WTC11 (cell line): Measurements from ENCODE around the gene RAD9A. TPM values are rescaled to one million over a fixed set of nuclear protein-coding genes. Genes with fewer than 3 reads are reported as not detected.

ENCODE experiments used
- ATAC-seq: fragments of 200-7000 bp; cut with Tn5 transposase; 2 replicates; pipeline ENCODE4 v1.10.0; 2021; ENCODE audit warnings: mild to moderate bottlenecking, moderate library complexity
- CTCF ChIA-PET: fragments of 300-600 bp; sonication (Branson Sonifier 250); formaldehyde crosslinking; loops from one replicate; lab custom pipeline; 2021; ENCODE audit warnings: antibody characterized with exemption; lab: Charles Lee
- POLR2A ChIA-PET: fragments of 350-600 bp; sonication (Branson Sonifier 250); formaldehyde crosslinking; loops from one replicate; lab custom pipeline; 2021; ENCODE audit warnings: antibody characterized with exemption; lab: Charles Lee
- DNase-seq: peaks from one replicate; pipeline ENCODE4 v3.0.0; 2021; ENCODE audit warnings: low spot score
- H3K27ac Mint-ChIP-seq: 2 replicates; pipeline ENCODE4 v1.8.0; 2021; ENCODE audit warnings: mixed read lengths
- H3K27me3 Mint-ChIP-seq: 2 replicates; pipeline ENCODE4 v1.8.0; 2021; ENCODE audit warnings: low read depth, mild to moderate bottlenecking, moderate library complexity, mixed read lengths
- H3K36me3 Mint-ChIP-seq: 2 replicates; pipeline ENCODE4 v1.8.0; 2021; ENCODE audit warnings: mixed read lengths
- H3K4me1 Mint-ChIP-seq: 2 replicates; pipeline ENCODE4 v1.8.0; 2022; ENCODE audit warnings: mixed read lengths
- H3K4me3 Mint-ChIP-seq: 2 replicates; pipeline ENCODE4 v1.8.0; 2021; ENCODE audit warnings: mild to moderate bottlenecking, moderate library complexity, mixed read lengths
- H3K9me3 Mint-ChIP-seq: 2 replicates; pipeline ENCODE4 v1.8.0; 2021; ENCODE audit warnings: mixed read lengths
- AR ChIP-seq: fragments of 250-450 bp; sonication (Bioruptor Pico); IDR thresholded peaks from 2 replicates; pipeline ENCODE4 v1.9.0; 2021; ENCODE audit warnings: mild to moderate bottlenecking
- ATF1 ChIP-seq: sonication (generic); formaldehyde crosslinking; IDR thresholded peaks from 2 replicates; pipeline ENCODE4 v1.8.1; 2023; ENCODE audit warnings: mild to moderate bottlenecking, moderate library complexity, missing genetic modification reagents
- CBFB ChIP-seq: sonication (generic); formaldehyde crosslinking; IDR thresholded peaks from 2 replicates; pipeline ENCODE4 v1.8.1; 2022; ENCODE audit warnings: mild to moderate bottlenecking, low read depth, missing genetic modification reagents
- FOXP4 ChIP-seq: sonication (generic); formaldehyde crosslinking; IDR thresholded peaks from 2 replicates; pipeline ENCODE4 v1.8.0; 2022; ENCODE audit warnings: mild to moderate bottlenecking, missing genetic modification reagents
- GABPB1 ChIP-seq: sonication (generic); formaldehyde crosslinking; IDR thresholded peaks from 2 replicates; pipeline ENCODE4 v1.8.1; 2023; ENCODE audit warnings: mild to moderate bottlenecking, missing genetic modification reagents
- MYBL2 ChIP-seq: sonication (generic); formaldehyde crosslinking; IDR thresholded peaks from 2 replicates; pipeline ENCODE4 v1.8.1; 2023; ENCODE audit warnings: mild to moderate bottlenecking, moderate library complexity, missing genetic modification reagents
- RORB ChIP-seq: fragments of 250-450 bp; sonication (Bioruptor Pico); IDR thresholded peaks from 2 replicates; pipeline ENCODE4 v1.9.0; 2021; ENCODE audit warnings: mild to moderate bottlenecking
- ZNF281 ChIP-seq: sonication (generic); formaldehyde crosslinking; IDR thresholded peaks from 2 replicates; pipeline ENCODE4 v1.8.0; 2023; ENCODE audit warnings: mild to moderate bottlenecking, missing genetic modification reagents
- ZNF671 ChIP-seq: fragments of 250-450 bp; sonication (Bioruptor Pico); IDR thresholded peaks from 2 replicates; pipeline ENCODE4 v1.8.0; 2021; ENCODE audit warnings: mild to moderate bottlenecking
- total RNA-seq: library from RNA; stranded (reverse); gene quantifications from 3 replicates; pipeline ENCODE4 v1.2.3, GENCODE V29; 2021
- TF ChIP-seq, protein P1 (sequence below): sonication (generic); formaldehyde crosslinking; IDR thresholded peaks from 2 replicates; pipeline ENCODE4 v1.8.0; 2022; ENCODE audit warnings: mild to moderate bottlenecking, missing genetic modification reagents
- TF ChIP-seq, protein P2 (sequence below): sonication (generic); formaldehyde crosslinking; IDR thresholded peaks from 2 replicates; pipeline ENCODE4 v1.8.1; 2023; ENCODE audit warnings: mild to moderate bottlenecking, moderate library complexity, missing genetic modification reagents

The RAD9A gene
- total RNA-seq, 1 experiment from 2014 or later: 45.5 TPM

GRCh38 chr11:67413266-67413849, 21.6 kb downstream of the RAD9A start:
- no peaks in the 10 kb centered on the region for H3K9me3 Mint-ChIP-seq
- TF ChIP-seq ATF1 (CRISPR knock-in tag) (no peak), GABPB1 (CRISPR knock-in tag) (no peak), CBFB (CRISPR knock-in tag) (no peak), AR (CRISPR knock-in tag) (no peak)
- TF ChIP-seq, protein P1, sequence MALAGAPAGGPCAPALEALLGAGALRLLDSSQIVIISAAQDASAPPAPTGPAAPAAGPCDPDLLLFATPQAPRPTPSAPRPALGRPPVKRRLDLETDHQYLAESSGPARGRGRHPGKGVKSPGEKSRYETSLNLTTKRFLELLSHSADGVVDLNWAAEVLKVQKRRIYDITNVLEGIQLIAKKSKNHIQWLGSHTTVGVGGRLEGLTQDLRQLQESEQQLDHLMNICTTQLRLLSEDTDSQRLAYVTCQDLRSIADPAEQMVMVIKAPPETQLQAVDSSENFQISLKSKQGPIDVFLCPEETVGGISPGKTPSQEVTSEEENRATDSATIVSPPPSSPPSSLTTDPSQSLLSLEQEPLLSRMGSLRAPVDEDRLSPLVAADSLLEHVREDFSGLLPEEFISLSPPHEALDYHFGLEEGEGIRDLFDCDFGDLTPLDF (CRISPR knock-in tag): no peak
- TF ChIP-seq, protein P2, sequence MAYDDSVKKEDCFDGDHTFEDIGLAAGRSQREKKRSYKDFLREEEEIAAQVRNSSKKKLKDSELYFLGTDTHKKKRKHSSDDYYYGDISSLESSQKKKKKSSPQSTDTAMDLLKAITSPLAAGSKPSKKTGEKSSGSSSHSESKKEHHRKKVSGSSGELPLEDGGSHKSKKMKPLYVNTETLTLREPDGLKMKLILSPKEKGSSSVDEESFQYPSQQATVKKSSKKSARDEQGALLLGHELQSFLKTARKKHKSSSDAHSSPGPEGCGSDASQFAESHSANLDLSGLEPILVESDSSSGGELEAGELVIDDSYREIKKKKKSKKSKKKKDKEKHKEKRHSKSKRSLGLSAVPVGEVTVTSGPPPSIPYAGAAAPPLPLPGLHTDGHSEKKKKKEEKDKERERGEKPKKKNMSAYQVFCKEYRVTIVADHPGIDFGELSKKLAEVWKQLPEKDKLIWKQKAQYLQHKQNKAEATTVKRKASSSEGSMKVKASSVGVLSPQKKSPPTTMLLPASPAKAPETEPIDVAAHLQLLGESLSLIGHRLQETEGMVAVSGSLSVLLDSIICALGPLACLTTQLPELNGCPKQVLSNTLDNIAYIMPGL (CRISPR knock-in tag): no peak
- TF ChIP-seq, all 79 proteins: peak for 0
- Mint-ChIP-seq H3K4me1 (peaks cover 23% of the 10 kb centered on the region), H3K4me3 (no peak overlapping the region), H3K27me3 (peaks cover 18% of the 10 kb centered on the region), H3K27ac (no peak overlapping the region), H3K36me3 (no peaks in the 10 kb centered on the region)
- no peak for DNase-seq
- ATAC-seq: no peak
- CTCF ChIA-PET: interaction anchor here (1.2 to 3.6 kb wide), 2 partner anchors 11 to 67 kb away, joined by 3 to 22 read pairs; partner anchors contain the start of gene PPP1CA
- POLR2A ChIA-PET: interaction anchor here (1.3 to 1.5 kb wide), 2 partner anchors 12 to 17 kb away, joined by 4 read pairs; partner anchors contain the start of gene PPP1CA

GRCh38 chr11:67415501-67416304, 23.9 kb downstream of the RAD9A start, which contains the start of gene CARNS1:
Gene CARNS1, plus strand, starts transcription at chr11:67415678. Its CDS starts 522 bp downstream, at chr11:67416200.
- POLR2A ChIA-PET: interaction anchor here (0.5 kb wide), 1 partner anchor 28 kb away, joined by 3 read pairs; the partner anchor contains the start of gene CORO1B
- DNase-seq: peak; percentile 66
- Mint-ChIP-seq H3K9me3 (no peaks in the 10 kb centered on the region), H3K27me3 (peaks cover 16% of the 10 kb centered on the region)
- 0 out of 2 replicates have a peak, but pooled peaks have one; percentile 26 for TF ChIP-seq FOXP4
- TF ChIP-seq ZNF671 (CRISPR knock-in tag): no peak
- no peak for TF ChIP-seq RORB (CRISPR knock-in tag)
- TF ChIP-seq AR (CRISPR knock-in tag): no peak
- no peak for TF ChIP-seq MYBL2 (CRISPR knock-in tag)
- no peak for TF ChIP-seq CBFB (CRISPR knock-in tag)
- peak; percentile 62; the same call in 1 of the 2 replicates for TF ChIP-seq ZNF281 (CRISPR knock-in tag)
- TF ChIP-seq, all 79 proteins: peak for 2
- Mint-ChIP-seq H3K36me3 (no peaks in the 10 kb centered on the region), H3K27ac (peak within 1 kb of the TSS; percentile 13), H3K4me3 (peak within 1 kb of the TSS; percentile 74), H3K4me1 (peaks cover 14% of the 10 kb centered on the region)
- ATAC-seq: peak; percentile 46
- CTCF ChIA-PET: interaction anchor here (0.5 to 3.6 kb wide), 5 partner anchors 14 to 33 kb away, joined by 3 to 22 read pairs (median 4); partner anchors contain the start of genes PPP1CA and RAD9A
